ENCODE measurements around the gene CYB5D1.
"Not testable (repeated sequence)": the region's sequence is repeated elsewhere in the genome, so short reads cannot be mapped to it uniquely, and the experiment has no call there.

Gene CYB5D1

GRCh38 chr17:7857713-7858521, at the start of gene CYB5D1:
TSS of gene CYB5D1 (plus strand) at chr17:7858003. CDS start at chr17:7858135, 132 bp downstream.
- peak; percentile 88 for DNase-seq

GRCh38 chr17:7809086-7809790, 48.6 kb upstream of the CYB5D1 start:
- DNase-seq (no peak), ATAC-seq (no peak)

More at GRCh38 chr17:7857713-7858521, at the start of gene CYB5D1:
- ATAC-seq: peak; percentile 29

GRCh38 chr17:7809791-7810343, 47.9 kb upstream of the CYB5D1 start:
- not testable (repeated sequence) for DNase-seq, ATAC-seq

DNA sequence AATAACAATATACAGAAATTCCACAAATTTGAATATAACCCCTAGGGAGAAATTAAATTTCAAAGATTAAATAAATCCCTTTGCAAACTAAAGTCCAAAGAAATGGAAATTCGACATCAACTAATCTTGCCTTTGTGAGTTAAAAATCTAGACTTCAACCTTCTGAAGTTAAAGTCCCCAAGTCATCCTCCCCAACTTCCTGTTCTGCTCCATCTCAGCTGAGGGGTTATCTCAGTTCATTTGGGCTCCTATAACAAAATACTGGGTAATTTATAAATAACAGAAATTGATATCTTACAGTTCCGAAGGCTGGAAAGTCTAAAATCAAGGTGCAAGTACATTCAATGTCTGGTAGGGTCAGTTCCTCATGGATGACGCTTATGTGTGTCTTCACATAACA, 46.6 kb upstream of the CYB5D1 start:
- ATAC-seq (no peak), DNase-seq (no peak)

- ATAC-seq (no peak), DNase-seq (no peak)
Measured at GRCh38 chr17:7814969-7815368, 42.8 kb upstream of the CYB5D1 start.

DNA sequence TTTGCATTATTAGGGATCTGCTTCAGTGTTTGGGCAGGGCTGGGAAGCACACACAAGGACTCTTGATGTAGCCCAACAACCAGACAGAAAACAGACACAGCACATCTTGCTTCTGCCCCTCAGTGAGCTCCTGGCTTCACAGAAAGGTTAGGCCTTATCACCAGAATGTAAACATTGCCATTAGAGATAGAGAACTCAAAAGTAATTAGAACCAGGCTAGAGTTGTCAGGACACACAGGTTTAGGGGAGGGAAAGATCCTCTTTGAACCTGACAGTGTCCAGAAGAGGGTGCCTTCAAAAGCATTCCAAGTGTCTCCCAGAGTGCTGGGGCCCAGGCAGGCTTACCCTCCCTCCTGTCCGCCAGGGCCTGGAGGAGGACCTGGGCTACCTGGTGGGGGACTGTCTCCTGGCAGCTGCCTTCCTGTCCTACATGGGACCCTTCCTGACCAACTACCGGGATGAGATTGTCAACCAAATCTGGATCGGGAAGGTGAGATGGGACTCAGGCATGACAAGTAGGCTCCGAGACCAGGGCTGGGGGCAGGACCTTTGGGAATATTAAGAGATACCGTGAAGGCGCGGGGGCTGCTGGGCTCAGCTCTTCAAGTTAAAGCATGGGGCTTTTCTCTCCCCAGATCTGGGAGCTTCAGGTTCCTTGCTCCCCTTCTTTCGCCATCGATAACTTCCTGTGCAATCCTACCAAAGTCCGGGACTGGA, 40.7 kb upstream of the CYB5D1 start:
- ATAC-seq: no peak
- no peak for DNase-seq

DNA sequence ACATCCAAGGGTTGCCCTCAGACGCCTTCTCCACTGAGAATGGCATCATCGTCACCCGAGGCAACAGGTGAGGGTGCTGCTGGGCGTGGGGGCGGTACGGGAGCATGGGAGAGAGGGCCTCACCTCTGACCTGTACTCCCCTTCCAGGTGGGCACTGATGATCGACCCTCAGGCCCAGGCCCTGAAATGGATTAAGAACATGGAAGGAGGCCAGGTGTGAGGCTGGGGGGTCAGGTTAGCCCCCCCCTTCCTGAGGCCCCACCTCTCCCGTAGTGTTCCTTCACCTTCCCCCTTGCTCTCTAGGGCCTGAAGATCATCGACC, 40.2 kb upstream of the CYB5D1 start:
- ATAC-seq (no peak), DNase-seq (no peak)

DNA sequence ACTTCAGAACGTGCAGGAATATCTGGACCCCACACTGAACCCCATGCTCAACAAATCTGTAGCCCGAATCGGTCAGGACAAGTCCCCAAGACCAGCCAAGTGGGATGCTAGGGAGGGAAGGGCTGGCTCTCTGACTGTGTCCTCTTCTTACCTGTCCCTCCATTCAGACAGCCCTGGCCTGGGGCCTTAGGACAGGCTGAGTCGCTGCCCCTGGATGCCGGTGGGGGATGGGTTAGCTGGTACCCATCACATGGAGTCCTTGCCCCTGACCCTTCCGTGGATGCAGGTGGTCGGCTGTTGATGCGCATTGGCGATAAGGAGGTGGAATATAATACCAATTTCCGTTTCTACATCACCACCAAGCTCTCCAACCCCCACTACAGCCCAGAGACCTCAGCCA, 39.8 kb upstream of the CYB5D1 start:
- ATAC-seq (no peak), DNase-seq (no peak)

GRCh38 chr17:7818746-7819645, 38.8 kb upstream of the CYB5D1 start:
- DNase-seq: no peak

DNA sequence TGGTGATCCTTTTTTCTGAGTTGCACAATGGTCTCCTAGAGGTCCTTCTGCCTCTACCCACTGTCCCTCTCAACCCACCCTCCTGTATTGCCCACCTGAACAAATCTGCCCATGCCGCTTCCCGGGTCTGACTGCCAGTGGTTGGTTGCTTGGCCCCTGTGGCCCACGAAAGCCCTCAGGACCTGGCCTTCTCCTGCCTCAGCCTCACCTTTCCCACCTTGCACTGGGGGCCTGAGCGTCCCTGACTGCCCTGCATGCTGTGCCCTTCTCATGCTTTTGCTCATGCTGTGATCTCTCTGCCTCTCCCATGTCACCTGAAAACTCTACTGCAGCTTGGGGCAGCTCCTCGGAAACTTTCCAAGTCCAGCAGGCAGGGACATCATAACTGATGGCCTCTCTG, 37.6 kb upstream of the CYB5D1 start:
- DNase-seq (no peak), ATAC-seq (no peak)

More at GRCh38 chr17:7818746-7819645, 38.8 kb upstream of the CYB5D1 start:
- ATAC-seq: peak; percentile 8

DNA sequence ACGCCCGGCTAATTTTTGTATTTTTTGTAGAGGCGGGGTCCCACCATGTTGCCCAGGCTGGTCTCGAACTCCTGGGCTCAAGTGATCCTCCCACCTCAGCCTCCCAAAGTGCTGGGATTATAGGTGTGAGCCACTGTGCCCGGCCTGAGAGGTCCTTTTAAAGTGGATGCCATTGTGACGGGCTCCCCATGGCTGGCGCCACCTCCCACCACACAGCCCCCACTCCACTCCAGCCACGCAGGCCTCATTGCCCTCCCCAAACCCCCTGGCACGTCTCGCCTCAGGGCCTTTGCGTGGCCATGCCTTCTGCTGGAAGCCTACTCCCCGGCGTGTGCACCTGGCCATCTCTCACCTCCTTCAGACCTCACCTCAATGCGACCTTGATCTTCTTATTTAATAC, 35.7 kb upstream of the CYB5D1 start:
- ATAC-seq: no peak
- DNase-seq: no peak

- no peak for ATAC-seq
- DNase-seq: no peak
Measured at GRCh38 chr17:7823581-7824001, 34.2 kb upstream of the CYB5D1 start.

GRCh38 chr17:7824021-7824924, 33.5 kb upstream of the CYB5D1 start:
- ATAC-seq (no peak), DNase-seq (no peak)

- ATAC-seq: no peak
- no peak for DNase-seq
Measured at GRCh38 chr17:7825206-7825990, 32.4 kb upstream of the CYB5D1 start.

DNA sequence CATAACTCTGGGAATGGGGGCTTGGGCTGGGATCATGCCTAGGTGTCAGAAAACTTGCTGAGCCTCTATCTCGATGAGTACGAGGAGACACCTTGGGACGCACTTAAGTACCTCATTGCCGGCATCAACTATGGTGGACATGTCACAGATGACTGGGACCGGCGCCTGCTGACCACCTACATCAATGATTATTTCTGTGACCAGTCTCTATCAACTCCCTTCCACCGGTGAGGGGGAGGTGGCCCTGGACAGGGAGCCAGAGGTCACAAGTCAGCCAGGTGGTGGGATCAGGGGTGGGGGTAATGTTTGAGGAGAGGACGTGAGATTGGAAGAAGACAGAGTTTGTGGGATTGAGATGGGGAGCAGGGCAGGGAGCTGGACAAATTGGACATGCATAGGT, 27.2 kb upstream of the CYB5D1 start:
- DNase-seq: no peak
- ATAC-seq: no peak

DNA sequence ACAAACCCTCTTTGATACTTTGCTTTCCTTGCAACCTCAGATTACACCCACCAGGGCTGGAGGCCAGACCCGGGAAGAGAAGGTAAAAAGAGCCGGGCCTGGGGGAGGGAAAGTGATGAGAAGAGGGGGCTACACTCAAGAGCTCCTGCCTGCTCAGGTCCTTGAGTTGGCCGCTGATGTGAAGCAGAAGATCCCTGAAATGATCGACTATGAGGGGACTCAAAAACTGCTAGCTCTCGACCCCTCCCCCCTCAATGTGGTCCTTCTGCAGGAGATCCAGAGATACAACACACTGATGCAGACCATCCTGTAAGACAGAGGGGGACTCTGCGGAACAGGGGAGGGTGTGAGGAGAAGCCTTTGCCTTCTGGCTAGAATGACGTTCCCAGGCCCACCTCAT, 26.6 kb upstream of the CYB5D1 start:
- no peak for ATAC-seq

DNA sequence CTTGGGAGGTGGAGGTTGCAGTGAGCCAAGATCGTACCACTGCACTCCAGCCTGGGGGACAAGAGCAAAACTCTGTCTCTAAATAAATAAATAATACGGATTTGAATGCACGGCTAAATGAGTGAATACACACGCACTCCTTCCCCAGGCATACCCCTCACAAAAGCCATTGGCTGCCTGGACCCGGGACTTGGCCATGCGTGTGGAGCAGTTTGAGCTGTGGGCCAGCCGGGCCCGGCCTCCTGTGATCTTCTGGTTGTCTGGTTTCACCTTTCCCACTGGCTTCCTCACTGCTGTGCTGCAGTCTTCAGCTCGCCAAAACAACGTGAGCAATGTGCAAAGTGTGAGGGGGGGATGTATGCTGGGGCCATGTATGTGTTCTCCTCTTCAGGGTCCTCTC, 25.4 kb upstream of the CYB5D1 start:
- ATAC-seq: no peak
- DNase-seq: no peak

More for the DNA sequence above, 26.6 kb upstream of the CYB5D1 start:
- DNase-seq: no peak

DNA sequence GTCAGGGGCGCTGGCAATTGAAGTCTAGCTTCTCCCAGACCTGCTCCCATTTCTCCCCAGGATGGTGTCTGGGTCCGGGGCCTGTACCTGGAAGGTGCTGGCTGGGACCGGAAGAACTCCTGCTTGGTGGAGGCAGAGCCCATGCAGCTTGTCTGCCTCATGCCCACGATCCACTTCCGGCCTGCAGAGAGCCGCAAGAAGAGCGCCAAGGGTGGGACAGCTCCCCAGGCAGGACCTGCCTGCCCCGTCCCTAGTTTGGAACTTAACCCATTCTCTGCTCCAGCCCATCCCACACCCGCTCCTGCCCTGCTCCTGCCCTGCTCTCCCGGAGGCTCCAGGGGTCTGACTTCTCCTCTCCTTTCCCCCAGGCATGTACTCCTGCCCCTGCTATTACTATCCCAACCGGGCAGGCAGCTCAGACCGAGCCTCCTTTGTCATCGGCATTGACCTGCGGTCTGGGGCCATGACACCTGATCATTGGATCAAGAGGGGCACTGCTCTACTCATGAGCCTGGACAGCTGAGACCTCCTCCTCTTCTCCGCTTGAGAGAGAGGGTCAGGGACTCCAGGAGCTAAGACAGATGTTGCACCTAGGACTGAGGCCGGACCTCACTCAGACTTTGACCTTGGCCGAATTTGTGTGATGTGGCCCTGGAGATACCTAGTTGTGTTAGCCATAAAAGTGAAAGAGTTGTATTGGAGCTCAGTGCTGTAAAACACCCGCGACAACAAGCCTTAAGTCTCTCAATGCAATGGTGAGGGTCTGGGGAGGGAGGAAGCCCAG, 24.6 kb upstream of the CYB5D1 start:
- DNase-seq: no peak
- no peak for ATAC-seq

Data from stimulated activated naive CD8-positive, alpha-beta T cell treated with anti-CD3 and anti-CD28 coated beads, Interleukin-15, Interleukin-2, amounts not matched to agents 100 U/mL and 50 U/mL, for 24 hours (primary cell).